Measurements from ENCODE around the gene PDCD6IP. TPM values are rescaled to one million over a fixed set of nuclear protein-coding genes. Genes with fewer than 3 reads are reported as not detected.

PDCD6IP gene
- total RNA-seq, 4 donors from 2014 or later: 151 to 290 (median 186) TPM

- H3K27ac ChIP-seq: no peak overlapping the region
- ATAC-seq: no peak
These were observed 40.1 kb upstream of the PDCD6IP start for GRCh38 chr3:33758281-33758680.

GRCh38 chr3:33758864-33759263 lies 39.6 kb upstream of the PDCD6IP start:
- WGBS, 2 donors (ENCODE audit: low coverage in 1 of 2): 75 to 88% methylated on average over 2 of the region's 2 CpGs
- no peak overlapping the region for H3K27ac ChIP-seq
- H3K27me3 ChIP-seq: no peaks in the 10 kb centered on the region
- no peak for ATAC-seq
- H3K9me3 ChIP-seq: peaks cover 0 to 12% (median 0%) of the 10 kb centered on the region in 3 donors
- TF ChIP-seq EP300 (IDR thresholded peaks at IDR 0.05): no peak
- no peak for TF ChIP-seq CTCF (IDR thresholded peaks at IDR 0.05)
- TF ChIP-seq POLR2AphosphoS5 (IDR thresholded peaks at IDR 0.05): no peak
- TF ChIP-seq POLR2A (IDR thresholded peaks at IDR 0.05): no peak
- no peaks in the 10 kb centered on the region for H3K4me1 ChIP-seq
- H3K4me3 ChIP-seq: no peak overlapping the region
- H3K36me3 ChIP-seq: no peaks in the 10 kb centered on the region

More at GRCh38 chr3:33758281-33758680, 40.1 kb upstream of the PDCD6IP start:
- H3K36me3 ChIP-seq: no peaks in the 10 kb centered on the region
- H3K4me3 ChIP-seq: no peak overlapping the region
- no peaks in the 10 kb centered on the region for H3K27me3 ChIP-seq
- H3K4me1 ChIP-seq: no peaks in the 10 kb centered on the region
- TF ChIP-seq CTCF (IDR thresholded peaks at IDR 0.05) (no peak), EP300 (IDR thresholded peaks at IDR 0.05) (no peak), POLR2A (IDR thresholded peaks at IDR 0.05) (no peak), POLR2AphosphoS5 (IDR thresholded peaks at IDR 0.05) (no peak)
- H3K9me3 ChIP-seq: peaks cover 0 to 14% (median 0%) of the 10 kb centered on the region in 3 donors

GRCh38 chr3:33768578-33769330 lies 29.7 kb upstream of the PDCD6IP start:
- no peak for ATAC-seq
- WGBS, 2 donors (ENCODE audit: low coverage in 1 of 2): 79 to 85% methylated on average over 6 to 9 of the region's 9 CpGs
- TF ChIP-seq EP300 (IDR thresholded peaks at IDR 0.05) (no peak), POLR2A (IDR thresholded peaks at IDR 0.05) (no peak), POLR2AphosphoS5 (IDR thresholded peaks at IDR 0.05) (no peak), CTCF (IDR thresholded peaks at IDR 0.05) (no peak)
- Histone ChIP-seq H3K9me3 (no peaks in the 10 kb centered on the region), H3K4me1 (no peaks in the 10 kb centered on the region), H3K36me3 (no peaks in the 10 kb centered on the region), H3K27ac (no peak overlapping the region), H3K27me3 (no peaks in the 10 kb centered on the region), H3K4me3 (no peak overlapping the region)

GRCh38 chr3:33773637-33774036 lies 24.8 kb upstream of the PDCD6IP start:
- no peak overlapping the region for H3K4me3 ChIP-seq
- H3K9me3 ChIP-seq: no peaks in the 10 kb centered on the region
- no peaks in the 10 kb centered on the region for H3K27me3 ChIP-seq
- no peaks in the 10 kb centered on the region for H3K36me3 ChIP-seq
- WGBS, 2 donors (ENCODE audit: low coverage in 1 of 2): 57 to 76% methylated on average over 1 to 2 of the region's 2 CpGs
- H3K27ac ChIP-seq: no peak overlapping the region
- TF ChIP-seq EP300 (IDR thresholded peaks at IDR 0.05): no peak
- H3K4me1 ChIP-seq: no peaks in the 10 kb centered on the region
- no peak for ATAC-seq

- H3K27ac ChIP-seq: no peak overlapping the region
- H3K27me3 ChIP-seq: no peaks in the 10 kb centered on the region
- no peaks in the 10 kb centered on the region for H3K36me3 ChIP-seq
- no peaks in the 10 kb centered on the region for H3K4me1 ChIP-seq
- ATAC-seq: no peak
- 80% methylated on average over 2 of the region's 3 CpGs for WGBS, 2 donors (ENCODE audit: low coverage in 1 of 2)
- H3K9me3 ChIP-seq: no peaks in the 10 kb centered on the region
- TF ChIP-seq EP300 (IDR thresholded peaks at IDR 0.05): no peak
- no peak for TF ChIP-seq POLR2A (IDR thresholded peaks at IDR 0.05)
- no peak for TF ChIP-seq CTCF (IDR thresholded peaks at IDR 0.05)
- TF ChIP-seq POLR2AphosphoS5 (IDR thresholded peaks at IDR 0.05): no peak
- H3K4me3 ChIP-seq: no peak overlapping the region
These were observed 23.1 kb upstream of the PDCD6IP start for GRCh38 chr3:33775363-33775762.
